Stimulated activated CD8-positive, alpha-beta memory T cell treated with anti-CD3 and anti-CD28 coated beads, Interleukin-15, amount 100 ng/mL, for 1 hour (primary cell): Measurements from ENCODE around the gene OTOA.
"Not testable (repeated sequence)": the region's sequence is repeated elsewhere in the genome, so short reads cannot be mapped to it uniquely, and the experiment has no call there.

Experiments
- DNase-seq: peaks from one replicate; pipeline ENCODE4 v3.0.0-alpha.2; 2020; ENCODE audit warnings: low read depth

The OTOA gene

DNA sequence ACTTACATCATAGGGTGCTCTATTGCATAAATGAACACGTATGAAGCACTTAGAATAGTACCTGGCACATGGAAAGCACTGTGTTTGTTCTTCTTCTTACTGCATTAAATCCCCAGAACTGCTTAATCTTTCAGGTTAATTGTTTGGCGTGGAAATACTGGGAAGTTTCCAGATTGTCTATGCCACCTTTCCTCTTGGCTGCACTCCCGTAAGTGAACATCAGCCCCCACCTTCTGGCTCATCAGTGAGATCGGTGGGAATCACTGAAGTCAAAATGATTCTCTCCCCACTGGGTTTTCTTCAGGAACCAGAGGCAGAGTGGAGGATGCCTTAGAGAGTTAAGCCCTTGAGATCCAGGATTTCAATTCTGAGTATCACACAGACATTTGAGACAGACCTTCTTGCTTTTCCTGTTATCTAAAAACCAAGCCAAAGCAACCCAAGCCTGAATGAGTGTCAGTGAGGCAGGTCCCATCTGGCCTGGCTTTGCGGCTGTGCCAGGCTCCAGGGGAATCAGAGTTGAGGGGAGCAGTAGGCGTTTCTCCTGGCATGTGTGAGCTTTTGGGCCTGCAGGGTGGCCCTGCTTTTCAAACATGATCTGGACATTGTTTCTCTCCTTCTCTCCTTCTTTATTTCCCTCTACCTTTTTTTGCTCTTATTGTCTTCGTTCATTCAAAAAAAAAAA is 59.1 kb downstream of the OTOA start:
- no peak for DNase-seq

DNA sequence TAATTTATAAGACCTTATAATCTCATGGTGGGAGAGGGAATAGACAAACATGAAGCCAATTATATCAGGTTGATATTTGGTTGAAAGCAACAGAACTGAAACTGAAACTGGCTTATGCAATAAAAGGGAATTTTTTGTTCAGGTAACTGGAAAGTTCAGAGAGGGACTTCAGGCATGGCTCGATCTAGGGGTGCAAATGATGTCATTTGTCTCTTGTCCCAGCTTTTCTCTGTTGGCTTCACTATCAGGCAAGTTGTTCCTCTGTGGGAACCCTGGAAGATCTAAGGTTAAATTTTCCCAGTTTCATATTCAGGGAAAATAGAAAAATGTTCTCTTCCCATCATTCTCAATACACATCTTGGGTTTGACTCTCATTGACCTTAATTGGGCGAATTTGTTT is 59.8 kb downstream of the OTOA start:
- DNase-seq, result no peak

DNA sequence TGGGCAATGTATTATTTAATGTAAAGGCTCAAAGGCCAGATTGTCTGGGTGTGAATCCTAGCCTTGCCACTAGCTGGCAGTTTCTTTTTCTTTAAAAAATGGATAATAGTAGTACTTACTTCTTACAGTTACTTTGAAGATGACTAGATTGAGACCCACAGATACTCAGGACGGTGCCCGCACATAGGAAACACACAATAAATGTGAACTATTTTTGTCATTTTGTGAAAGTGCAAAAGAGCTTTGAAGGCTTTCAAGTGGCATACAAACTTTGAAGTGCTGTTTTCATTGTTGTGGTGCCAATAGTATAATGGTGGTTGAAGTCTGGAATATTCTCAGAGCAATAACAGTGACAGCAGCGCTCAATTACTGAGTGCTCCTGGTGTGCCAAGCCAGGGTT is 63.6 kb downstream of the OTOA start:
- DNase-seq, result no peak

DNA sequence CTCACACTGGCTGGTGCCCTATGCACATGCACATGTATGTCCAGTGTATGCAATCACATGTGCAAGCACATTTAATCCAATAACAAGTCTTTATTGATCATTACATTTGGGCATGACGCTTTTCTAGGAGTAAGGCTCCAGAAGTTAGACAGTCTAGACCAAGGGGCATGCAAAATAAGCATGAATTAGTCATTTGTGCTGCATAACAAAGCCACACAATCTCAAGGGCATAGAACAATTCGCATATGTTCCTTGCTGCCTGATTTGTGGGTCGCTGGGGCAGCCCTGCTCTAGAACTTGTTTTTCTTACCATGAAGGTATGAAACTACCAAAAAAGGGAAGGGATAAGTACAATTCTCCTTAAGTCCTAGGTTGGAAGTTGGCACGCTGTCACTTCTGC is 67.5 kb downstream of the OTOA start:
- DNase-seq, result not testable (repeated sequence)

DNA sequence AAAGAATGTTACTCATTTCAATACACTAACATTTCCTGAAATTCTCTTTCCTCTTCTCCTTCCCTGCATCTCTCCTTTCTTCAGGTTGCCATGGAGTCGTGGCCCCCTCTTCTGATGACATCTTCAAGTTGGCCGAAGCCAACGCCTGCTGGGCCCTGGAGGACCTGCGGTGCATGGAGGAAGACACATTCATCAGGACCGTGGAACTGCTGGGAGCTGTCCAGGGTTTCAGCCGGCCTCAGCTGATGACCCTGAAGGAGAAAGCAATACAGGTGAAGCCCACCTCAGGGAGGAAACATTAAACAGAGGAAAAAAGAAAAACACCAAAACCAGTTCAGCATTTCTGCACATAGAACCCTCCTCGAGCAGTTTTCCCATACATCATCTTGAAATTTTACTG is 76.9 kb downstream of the OTOA start:
- not testable (repeated sequence) for DNase-seq

DNA sequence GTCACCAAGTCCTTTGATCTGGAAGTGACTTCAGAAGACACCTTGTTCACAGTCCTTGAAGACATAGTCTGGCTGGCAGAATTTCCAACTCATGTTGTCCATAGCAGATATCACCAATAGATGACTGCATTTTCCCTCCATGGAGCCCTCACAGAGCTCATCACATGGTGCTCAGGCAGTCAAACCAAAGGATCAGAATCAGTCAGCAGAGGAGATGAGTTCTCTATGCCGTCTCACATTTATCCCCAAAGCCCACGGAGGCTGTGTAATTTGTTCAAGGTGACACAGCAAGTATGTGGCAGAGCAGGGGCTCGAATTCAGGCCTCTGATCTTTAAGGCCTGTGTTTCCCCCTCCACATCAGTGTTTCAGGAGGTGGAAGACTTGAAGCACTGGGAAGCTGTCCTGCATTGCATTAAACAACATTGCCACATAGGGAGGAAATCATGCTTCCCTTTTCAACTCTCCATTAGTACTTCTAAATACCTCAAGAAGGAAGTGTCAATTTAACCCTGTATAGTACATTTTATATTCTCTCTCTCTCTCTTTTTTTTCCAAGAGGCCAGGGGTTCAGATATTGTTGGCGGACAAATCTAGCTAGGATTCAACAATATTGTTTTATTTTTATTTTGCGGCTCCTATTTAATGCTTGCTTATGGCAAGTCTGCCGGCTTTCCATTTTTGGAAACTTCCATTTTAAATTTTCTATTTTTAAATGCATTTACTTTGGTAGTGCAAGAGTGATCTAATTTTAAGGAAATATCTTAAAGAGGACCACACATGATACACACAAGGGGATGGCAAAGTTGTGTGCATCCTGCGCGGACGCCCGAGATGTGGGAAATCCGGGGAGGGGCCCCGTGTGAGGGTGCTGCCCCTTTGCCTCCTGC is 92.7 kb downstream of the OTOA start:
- not testable (repeated sequence) for DNase-seq

DNA sequence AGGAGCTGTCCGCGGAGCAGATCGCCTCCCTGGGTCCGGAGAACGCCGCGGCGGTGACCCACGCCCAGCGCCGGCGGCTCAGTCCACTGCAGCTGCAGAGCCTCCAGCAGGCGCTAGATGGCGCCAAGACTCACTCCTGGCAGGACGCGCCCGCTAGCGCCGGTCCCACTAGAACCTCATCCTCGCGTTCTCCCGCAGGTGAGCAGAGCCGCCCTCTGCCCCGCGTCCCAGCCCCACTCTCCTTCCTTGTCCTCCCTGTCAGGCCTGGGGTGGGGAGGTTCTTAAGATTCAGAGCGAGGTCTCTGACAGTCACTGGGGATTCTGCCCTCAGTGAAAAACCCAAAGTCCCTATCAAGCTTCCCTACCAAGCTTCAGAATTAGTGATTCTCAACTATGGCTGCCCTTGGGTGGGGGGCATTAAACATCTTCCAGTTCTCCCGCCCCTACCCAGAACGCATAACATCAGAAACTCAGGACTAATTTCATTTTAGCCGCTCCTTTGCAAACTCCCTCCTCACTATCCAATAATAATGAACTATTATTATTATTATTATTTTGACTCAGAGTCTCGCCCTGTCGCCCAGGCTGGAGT is 93.4 kb downstream of the OTOA start:
- not testable (repeated sequence) for DNase-seq

DNA sequence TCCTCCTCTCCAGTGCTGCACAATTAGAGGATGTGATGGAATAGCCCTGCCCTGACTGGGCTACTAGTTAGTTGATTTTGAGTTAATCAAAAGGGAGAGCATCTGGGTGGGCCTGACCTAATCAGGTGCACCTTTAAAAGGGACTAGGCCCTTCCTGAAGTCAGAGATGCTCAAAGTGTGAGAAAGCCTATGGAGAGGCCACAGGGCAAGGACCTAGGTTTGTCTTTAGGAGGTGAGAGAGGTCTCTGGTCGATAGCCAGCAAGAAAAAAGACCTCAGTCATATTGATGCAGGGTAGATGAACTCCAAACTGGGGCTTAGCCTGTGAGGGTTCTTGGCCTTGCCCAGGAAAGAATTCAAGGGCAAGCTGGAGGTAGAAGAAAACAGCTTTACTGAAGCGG is 104.5 kb downstream of the OTOA start:
- DNase-seq, result not testable (repeated sequence)

DNA sequence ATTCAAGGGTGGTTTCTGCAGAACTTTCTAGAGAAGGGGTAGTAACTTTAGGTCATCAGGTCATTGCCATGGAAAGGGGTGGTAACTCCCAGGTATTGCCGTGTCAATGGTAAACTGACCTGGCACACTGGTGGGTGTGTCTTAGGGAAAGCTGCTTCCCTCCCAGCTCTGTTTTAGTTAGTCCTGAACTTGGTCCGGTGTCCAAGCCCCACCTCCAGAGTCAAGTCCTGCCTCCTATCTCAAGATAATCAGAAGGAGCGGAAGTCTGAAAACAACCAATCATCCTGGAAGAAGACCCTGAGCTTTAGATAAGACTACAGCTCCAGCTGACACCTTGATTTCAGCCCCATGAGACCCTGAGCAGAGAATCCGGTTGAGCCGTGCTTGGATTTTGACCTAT is 105.0 kb downstream of the OTOA start:
- DNase-seq, result not testable (repeated sequence)

DNA sequence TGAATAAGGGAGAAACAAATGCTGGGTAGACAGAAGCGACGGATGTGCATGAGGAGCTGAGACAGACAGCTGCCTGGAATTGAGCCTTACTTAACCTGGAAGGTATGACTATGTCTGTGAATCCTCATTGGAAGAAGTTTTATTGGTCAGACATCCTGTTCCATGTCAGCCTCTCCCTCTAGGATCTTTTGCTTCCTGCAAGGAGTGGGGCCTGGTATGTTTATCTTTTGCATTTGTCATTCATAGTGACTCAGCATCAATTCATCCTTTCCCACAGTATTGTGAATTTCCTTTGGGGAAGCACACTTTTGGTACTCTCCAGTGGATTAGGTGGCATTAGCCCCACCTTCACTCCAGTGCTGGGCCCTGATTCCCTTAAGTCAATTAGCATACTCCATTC is 105.5 kb downstream of the OTOA start:
- DNase-seq, result not testable (repeated sequence)

DNA sequence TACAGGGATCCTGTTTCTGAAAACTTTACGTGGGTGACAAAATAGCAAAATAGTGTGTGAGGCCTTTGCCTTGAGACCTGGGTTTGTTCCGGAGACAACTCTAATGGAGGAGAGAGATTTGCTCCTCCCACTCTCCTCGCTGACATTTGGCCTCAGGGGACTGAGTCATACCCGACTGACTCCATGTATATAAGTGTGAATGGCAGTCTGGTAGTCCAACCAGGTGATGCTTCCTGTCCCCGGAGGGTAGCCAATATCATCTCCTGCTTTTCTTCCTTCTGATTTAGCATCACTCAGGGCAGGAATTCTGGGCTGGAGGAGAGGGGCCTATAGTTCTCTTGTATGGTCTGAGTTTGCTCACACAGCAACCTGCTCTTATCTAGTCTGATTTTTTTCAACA is 106.8 kb downstream of the OTOA start:
- not testable (repeated sequence) for DNase-seq

DNA sequence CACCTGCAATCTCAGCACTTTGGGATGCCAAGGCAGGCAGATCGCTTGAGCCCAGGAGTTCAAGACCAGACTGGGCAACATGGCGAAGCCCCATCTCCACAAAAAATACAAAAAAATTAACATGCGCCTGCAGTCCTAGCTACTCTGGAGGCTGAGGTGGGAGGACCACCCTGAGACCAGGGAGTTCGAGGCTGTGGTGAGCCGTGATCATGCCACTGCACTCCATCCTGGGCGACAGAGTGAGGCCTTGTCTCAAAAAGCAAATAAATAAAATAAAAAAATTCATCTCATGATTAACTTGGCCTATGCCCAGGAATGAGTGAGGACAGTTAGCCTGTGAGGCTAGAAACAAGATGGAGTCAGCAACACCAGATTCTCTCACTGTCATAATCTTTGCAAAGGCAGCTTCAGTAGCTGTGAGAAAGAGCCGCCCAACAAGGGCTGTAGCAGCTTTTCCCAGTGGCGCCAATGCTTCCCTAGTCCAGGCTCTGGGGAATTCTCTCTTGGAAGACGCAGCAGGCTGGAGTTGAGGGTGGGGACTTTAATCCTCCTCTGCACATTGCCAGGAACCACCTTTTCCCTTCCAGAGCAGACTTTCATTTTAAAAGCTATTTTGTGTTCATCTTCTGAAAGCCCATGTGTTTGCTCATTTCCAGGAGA is 108.9 kb downstream of the OTOA start:
- not testable (repeated sequence) for DNase-seq

DNA sequence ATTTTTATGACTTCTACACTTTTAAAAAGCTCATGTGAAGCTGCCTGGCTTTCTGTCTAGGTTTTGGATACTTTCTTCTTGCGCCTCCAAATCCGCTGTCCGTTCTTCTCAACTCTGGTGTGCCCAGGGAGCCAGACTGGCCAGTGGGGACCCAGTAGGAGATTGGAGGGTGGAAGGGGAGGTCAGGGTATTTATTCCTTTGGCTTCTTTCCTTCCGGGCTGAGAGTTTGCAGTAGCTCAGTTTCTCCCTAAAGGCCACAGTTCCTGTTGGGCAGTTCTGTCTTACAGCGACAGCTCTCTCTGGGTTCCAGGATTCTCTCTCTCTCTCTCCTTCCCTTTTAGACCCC is 109.4 kb downstream of the OTOA start:
- not testable (repeated sequence) for DNase-seq

DNA sequence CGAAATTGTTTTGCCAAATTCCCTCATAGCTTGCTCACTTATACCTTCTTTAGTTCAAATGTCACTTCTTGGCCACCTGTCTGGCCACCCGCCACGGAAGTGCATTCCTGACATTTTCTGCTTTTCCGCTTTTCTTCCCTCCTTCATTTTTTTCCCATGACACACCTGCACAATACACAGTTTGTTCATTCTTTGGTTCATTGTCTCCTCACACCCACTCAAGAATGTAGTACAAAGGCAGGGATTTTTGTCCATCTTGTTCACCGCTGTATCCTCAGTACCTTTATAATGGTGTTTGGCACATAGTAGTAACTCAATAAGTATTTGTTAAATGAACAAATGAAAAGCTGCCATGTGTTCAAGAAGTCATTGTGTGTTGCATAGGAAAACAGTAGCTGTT is 116.8 kb downstream of the OTOA start:
- not testable (repeated sequence) for DNase-seq

DNA sequence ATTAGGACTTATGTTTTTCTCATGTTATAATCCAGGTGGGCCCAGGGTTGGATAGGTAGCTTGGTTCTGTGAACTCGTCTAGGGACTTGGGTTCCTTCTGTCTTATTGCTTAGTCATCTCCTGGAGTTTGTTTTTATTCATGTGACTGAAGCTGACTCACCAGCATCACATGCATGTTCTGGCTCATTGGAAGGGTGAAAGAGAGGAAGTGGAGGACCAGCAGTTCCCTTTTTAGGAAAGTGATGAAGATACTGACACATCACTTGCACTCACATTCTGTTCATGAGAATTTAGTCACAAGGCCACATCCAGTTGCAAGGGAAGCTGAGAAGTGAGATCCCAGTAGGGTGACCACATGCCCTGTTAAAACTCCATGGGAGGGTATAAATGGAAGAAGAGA is 126.7 kb downstream of the OTOA start:
- DNase-seq, result not testable (repeated sequence)

DNA sequence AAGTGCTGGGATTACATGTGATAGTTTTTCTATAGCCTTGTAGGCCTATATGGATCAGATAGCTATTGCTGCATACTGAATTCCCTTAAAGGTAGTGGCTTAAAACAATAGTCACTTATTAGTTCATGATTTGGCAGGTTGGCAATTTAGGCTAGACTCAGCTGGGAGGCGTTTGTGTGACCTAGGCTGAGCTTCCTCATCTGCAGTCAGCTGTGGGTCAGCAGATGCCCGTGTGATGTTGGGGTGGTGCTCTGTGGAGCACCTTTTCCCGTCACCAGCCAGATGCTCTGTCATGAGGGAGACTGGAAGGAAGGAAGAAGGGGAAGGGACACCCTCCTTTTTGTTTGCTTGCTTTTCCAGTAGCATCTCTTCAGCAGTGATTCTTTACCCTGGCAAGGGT is 129.5 kb downstream of the OTOA start:
- not testable (repeated sequence) for DNase-seq

DNA sequence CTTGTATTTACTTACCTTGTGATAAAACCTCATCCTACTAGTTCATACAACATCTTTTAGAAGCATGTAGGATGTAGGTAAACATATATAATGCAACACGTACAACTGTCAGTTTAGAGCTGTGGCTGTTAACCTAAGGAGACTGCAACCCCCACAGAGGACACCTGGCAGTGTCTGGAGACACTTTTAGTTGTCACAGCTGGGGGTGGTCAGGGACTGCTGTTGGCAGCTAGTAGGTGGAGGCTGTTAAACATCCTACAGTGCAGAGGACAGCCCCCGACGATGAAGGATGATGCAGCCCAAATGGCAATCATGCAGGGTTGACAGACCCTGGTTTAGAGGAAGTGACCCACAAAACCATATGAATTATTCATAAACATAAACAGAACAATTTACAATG is 134.8 kb downstream of the OTOA start:
- DNase-seq, result not testable (repeated sequence)

DNA sequence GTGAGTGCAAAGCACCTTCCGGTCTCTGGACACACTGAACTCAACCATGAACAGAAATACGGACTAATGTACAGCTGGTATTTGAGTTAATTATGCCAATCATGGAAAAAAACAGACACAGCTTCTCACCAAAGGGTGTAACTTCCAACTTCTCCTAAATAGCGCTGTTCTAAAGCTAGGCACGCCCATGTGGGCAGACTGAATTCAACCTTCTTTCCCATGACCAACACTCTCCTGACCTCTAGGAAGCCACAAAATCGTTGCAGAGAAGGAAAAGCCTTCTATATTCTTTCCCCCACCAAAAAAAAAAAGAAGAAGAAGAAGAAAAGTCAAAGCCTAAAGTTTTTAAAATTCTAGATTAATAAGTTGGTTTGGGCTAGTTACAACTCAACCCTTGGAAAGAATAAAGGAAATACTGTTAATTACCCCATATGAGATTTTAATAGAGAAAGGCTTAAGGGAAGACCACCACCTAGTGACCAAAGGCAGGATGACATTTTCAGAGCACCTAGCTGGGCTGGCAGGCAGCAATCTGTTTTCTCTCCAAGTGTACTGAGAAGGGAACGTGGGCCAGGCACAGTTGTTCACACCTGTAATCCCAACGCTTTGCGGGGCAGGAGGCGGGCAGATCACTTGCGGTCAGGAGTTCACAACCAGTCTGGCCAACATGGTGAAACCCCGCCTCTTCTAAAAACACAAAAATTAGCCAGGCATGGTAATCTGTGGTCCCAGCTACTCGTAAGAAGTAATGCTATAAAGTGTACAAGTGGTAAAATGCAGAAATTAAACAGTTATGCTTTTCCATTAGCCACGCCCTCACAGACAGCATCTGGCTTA is 138.0 kb downstream of the OTOA start:
- not testable (repeated sequence) for DNase-seq

DNA sequence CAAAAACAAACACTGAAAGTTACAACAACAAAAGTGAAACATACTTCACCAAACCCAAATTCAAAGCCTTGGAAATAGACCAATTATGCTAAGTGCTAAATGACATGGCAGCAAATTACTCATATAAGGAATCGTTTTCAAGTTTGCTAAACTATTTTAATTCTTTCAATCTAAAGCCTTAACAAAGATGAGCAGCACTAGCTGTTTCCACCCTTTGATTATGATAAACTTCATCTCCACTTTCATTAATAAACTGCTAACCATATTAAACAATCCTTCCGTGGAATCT is 138.6 kb downstream of the OTOA start:
- DNase-seq, result not testable (repeated sequence)
